ENCODE data around the gene STARD5.

DNA sequence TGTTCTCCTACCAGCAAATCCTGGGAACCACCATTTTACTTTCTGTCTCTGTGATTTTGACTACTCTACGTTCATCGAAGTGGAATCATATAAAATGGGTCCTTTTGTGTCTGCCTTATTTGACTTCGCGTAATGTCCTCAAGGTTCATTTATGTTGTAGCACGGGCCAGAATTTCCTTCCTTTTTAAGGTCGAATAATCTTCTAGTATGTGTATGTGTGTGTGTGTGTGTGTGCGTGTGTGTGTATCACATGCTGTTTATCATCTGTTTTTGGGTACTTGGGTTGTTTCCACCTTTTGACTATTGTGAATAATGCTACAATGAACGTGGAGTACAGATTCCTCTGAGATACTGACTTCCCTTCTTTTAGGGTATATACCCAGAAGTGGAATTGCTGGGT, 35.3 kb downstream of the STARD5 start:
- TF ChIP-seq, protein P1, sequence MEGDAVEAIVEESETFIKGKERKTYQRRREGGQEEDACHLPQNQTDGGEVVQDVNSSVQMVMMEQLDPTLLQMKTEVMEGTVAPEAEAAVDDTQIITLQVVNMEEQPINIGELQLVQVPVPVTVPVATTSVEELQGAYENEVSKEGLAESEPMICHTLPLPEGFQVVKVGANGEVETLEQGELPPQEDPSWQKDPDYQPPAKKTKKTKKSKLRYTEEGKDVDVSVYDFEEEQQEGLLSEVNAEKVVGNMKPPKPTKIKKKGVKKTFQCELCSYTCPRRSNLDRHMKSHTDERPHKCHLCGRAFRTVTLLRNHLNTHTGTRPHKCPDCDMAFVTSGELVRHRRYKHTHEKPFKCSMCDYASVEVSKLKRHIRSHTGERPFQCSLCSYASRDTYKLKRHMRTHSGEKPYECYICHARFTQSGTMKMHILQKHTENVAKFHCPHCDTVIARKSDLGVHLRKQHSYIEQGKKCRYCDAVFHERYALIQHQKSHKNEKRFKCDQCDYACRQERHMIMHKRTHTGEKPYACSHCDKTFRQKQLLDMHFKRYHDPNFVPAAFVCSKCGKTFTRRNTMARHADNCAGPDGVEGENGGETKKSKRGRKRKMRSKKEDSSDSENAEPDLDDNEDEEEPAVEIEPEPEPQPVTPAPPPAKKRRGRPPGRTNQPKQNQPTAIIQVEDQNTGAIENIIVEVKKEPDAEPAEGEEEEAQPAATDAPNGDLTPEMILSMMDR (IDR thresholded peaks at IDR 0.05) = no peak
- no peak for TF ChIP-seq POLR2A (IDR thresholded peaks at IDR 0.05)
